K562 (cell line): ENCODE measurements around the gene AGAP1. TPM values are rescaled to one million over a fixed set of nuclear protein-coding genes. Genes with fewer than 3 reads are reported as not detected.

ENCODE experiments used
- ATAC-seq: fragments of 200-7000 bp; cut with Tn5 transposase; 3 replicates; pipeline ENCODE4 v1.9.1; 2020; ENCODE audit warnings: moderate library complexity
- BruUV-seq: library from RNA; stranded (reverse); fragments of 400-500 nt; replicated peaks from 2 replicates; lab custom pipeline; 2021; lab: Mats Ljungman, UMichigan
- CTCF ChIA-PET: fragments of 300-600 bp; formaldehyde crosslinking; extraction: SDS; loops from one replicate; lab custom pipeline; 2021; ENCODE audit warnings: low intra/inter-chr PET ratio; lab: Yijun Ruan, JAX
- POLR2A ChIA-PET: fragments of 300-600, 350-650 bp; sonication (Branson Sonifier 250); formaldehyde crosslinking; extraction: SDS; loops from one replicate; lab custom pipeline; 2021; ENCODE audit warnings: antibody characterized with exemption, inconsistent platforms; lab: Yijun Ruan, JAX
- DNase-seq, 4 experiments: peaks; one replicate each; pipeline versions ENCODE4 v3.0.0 to v3.0.0-alpha.2; 2011 to 2018; ENCODE audit warnings: low spot score in 3 of 4, mixed read lengths in 3 of 4; ENCODE audit errors: extremely low read depth in 1 of 4
- FAIRE-seq: peaks from 2 replicates; lab custom pipeline; 2011; peaks lifted over from hg19 to GRCh38; lab: Jason Lieb, UNC
- H2AFZ ChIP-seq: 2 replicates; pipeline ENCODE4 v1.6.0; 2011; ENCODE audit warnings: low read depth, low read length, control low read depth, inconsistent platforms
- H3K27ac ChIP-seq: fragments of 200-600 bp; 3 replicates; pipeline ENCODE4 v1.8.0; 2011; ENCODE audit warnings: low read depth, mild to moderate bottlenecking, control low read depth, inconsistent platforms, low read length, moderate library complexity, mixed read lengths; ENCODE audit errors: extremely low read depth
- H3K27me3 ChIP-seq, 2 experiments: fragments of 300-600 bp in 1 of 2; 2 replicates in 1 of 2; 3 replicates in 1 of 2; pipeline versions ENCODE4 v1.6.0 to v1.8.0; 2011; ENCODE audit warnings: inconsistent platforms in 2 of 2, low read length in 2 of 2, mild to moderate bottlenecking in 1 of 2, mixed read lengths in 1 of 2, moderate library complexity in 1 of 2; ENCODE audit not compliant: control insufficient read depth in 2 of 2, insufficient read depth in 2 of 2
- H3K36me3 ChIP-seq: fragments of 300-600 bp; 3 replicates; pipeline ENCODE4 v1.8.0; 2011; ENCODE audit warnings: mild to moderate bottlenecking, low read length, inconsistent platforms; ENCODE audit not compliant: control insufficient read depth, insufficient read depth
- H3K4me1 ChIP-seq, 2 experiments: fragments of 200-600 bp in 1 of 2; replicated peaks in 1 of 2; 2 replicates in 1 of 2; 3 replicates in 1 of 2; pipeline versions ENCODE4 v1.5.1 to v1.8.0; 2011; ENCODE audit warnings: inconsistent platforms in 2 of 2, low read length in 2 of 2, mild to moderate bottlenecking in 1 of 2, mixed read lengths in 1 of 2, moderate library complexity in 1 of 2; ENCODE audit not compliant: control insufficient read depth in 2 of 2, insufficient read depth in 2 of 2
- H3K4me2 ChIP-seq: 2 replicates; pipeline ENCODE4 v1.6.1; 2011; ENCODE audit warnings: low read length, control low read depth, inconsistent platforms, mixed read lengths; ENCODE audit not compliant: insufficient read depth
- H3K4me3 ChIP-seq: fragments of 200-600 bp; sonication (generic), shearing (Covaris generic); 2 replicates; pipeline ENCODE4 v1.5.1; 2016; ENCODE audit warnings: control low read depth, inconsistent platforms
- H3K79me2 ChIP-seq: fragments of 200-600 bp; 3 replicates; pipeline ENCODE4 v1.8.0; 2011; ENCODE audit warnings: low read length, inconsistent platforms; ENCODE audit not compliant: control insufficient read depth, insufficient read depth
- H3K9ac ChIP-seq, 2 experiments: 2 replicates each; pipeline versions ENCODE4 v1.6.0 to v1.6.1; 2011; ENCODE audit warnings: low read depth in 2 of 2, low read length in 2 of 2, control low read depth in 1 of 2, inconsistent platforms in 1 of 2, mild to moderate bottlenecking in 1 of 2, mixed read lengths in 1 of 2; ENCODE audit not compliant: insufficient read depth in 1 of 2
- H3K9me1 ChIP-seq: one replicate; pipeline ENCODE4 v1.6.0; 2011; ENCODE audit warnings: inconsistent platforms, mild to moderate bottlenecking, low read length, moderate library complexity; ENCODE audit not compliant: control insufficient read depth, insufficient read depth
- H3K9me3 ChIP-seq: replicated peaks from 2 replicates; pipeline ENCODE4 v1.5.1; 2011; ENCODE audit warnings: low read depth, low read length, inconsistent platforms; ENCODE audit not compliant: control insufficient read depth, insufficient read depth
- H4K20me1 ChIP-seq: replicated peaks from 2 replicates; pipeline ENCODE4 v1.6.1; 2011; ENCODE audit warnings: low read length, inconsistent platforms, mixed read lengths; ENCODE audit not compliant: control insufficient read depth, insufficient read depth
- CCNT2 ChIP-seq: IDR thresholded peaks from 2 replicates; pipeline ENCODE4 v1.6.1; 2011; ENCODE audit warnings: borderline replicate concordance, low read depth, mild to moderate bottlenecking, moderate library complexity, mixed read lengths, low read length; ENCODE audit not compliant: insufficient read length; ENCODE audit errors: extremely low read depth
- CTCF ChIP-seq, 3 experiments: IDR thresholded peaks in 2 of 3; conservative IDR thresholded peaks in 1 of 3; 2 replicates each; pipeline ENCODE4 v1.5.1; 2011 to 2012; ENCODE audit warnings: low read length in 3 of 3, mild to moderate bottlenecking in 3 of 3, control low read depth in 2 of 3, improper control_type of control experiment in 1 of 3, inconsistent platforms in 1 of 3, low read depth in 1 of 3, mixed read lengths in 1 of 3, moderate library complexity in 1 of 3; ENCODE audit not compliant: insufficient read depth in 2 of 3
- RAD21 ChIP-seq, 2 experiments: fragments of 250-450 bp in 1 of 2; fragments of 450-650 bp in 1 of 2; sonication (Bioruptor Pico) in 1 of 2; formaldehyde crosslinking in 1 of 2; IDR thresholded peaks in 1 of 2; conservative IDR thresholded peaks in 1 of 2; 2 replicates each; pipeline versions ENCODE4 v1.4.0 to v1.8.0; 2020 to 2022; ENCODE audit warnings: mild to moderate bottlenecking in 2 of 2, moderate library complexity in 1 of 2
- RUNX1 ChIP-seq: sonication (generic); IDR thresholded peaks from 2 replicates; pipeline ENCODE4 v1.6.1; 2016; ENCODE audit warnings: antibody characterized with exemption, low read depth
- WGBS: fragments of 100-300 bp; shearing (Covaris generic); methylation state at CpG from one replicate; pipeline ENCODE4 v1.1.6; 2016; ENCODE audit warnings: low coverage, mixed read lengths; ENCODE audit not compliant: insufficient coverage; ENCODE audit errors: missing lambda C conversion rate; 5-methylcytosine and 5-hydroxymethylcytosine counted together
- in situ Hi-C: fragments of 300-500 bp; cut with MboI; formaldehyde crosslinking; loops from 4 replicates; pipeline ENCODE4 v1.15.0; 2018; ENCODE audit warnings: inconsistent platforms, mixed read lengths
- intact Hi-C: fragments of 100-400 bp; cut with micrococcal nuclease; formaldehyde crosslinking; loops from 2 replicates; pipeline ENCODE4 v1.14.2; 2022
- polyA plus RNA-seq, 8 experiments: library from polyadenylated mRNA; depleted of rRNA in 4 of 8; stranded (reverse) in 5 of 8; unstranded in 3 of 8; fragments of >200 nt; fragmentation: Nextera tagmentation in 2 of 8; fragmentation: Illumina TruSeq in 1 of 8; extraction: Ambion mirVana in 2 of 8; extraction: Trizol in 1 of 8; gene quantifications; 2 replicates each; pipeline versions ENCODE4 v1.2.1 to v1.2.3, GENCODE V29; 2011 to 2014; ENCODE audit warnings: inconsistent platforms in 1 of 8, missing spikeins in 1 of 8
- total RNA-seq, 7 experiments: library from RNA; depleted of rRNA in 6 of 7; stranded (reverse); fragments of >200 nt in 6 of 7; fragmentation: Illumina TruSeq in 2 of 7; extraction: Trizol in 2 of 7; gene quantifications; 2 replicates each; pipeline versions ENCODE4 v1.2.1 to v1.2.3, GENCODE V29; 2011 to 2021; ENCODE audit warnings: low replicate concordance in 1 of 7

Gene AGAP1
- total and polyA plus RNA-seq, 9 of the 15 experiments (the other 6 are each of a cell fraction or from before 2014, with no cell fraction given) = 1.3 to 24.0 (median 10.6) TPM

GRCh38 chr2:235498541-235498940, 4.7 kb downstream of the AGAP1 start:
- Histone ChIP-seq H3K4me1 (peaks cover 44 to 46% of the 10 kb centered on the region in 2 experiments), H3K9me1 (no peaks in the 10 kb centered on the region), H3K9ac (no peak overlapping the region), H2AFZ (no peak overlapping the region), H3K4me2 (no peak overlapping the region), H3K4me3 (no peak overlapping the region), H3K79me2 (peaks cover 90% of the 10 kb centered on the region), H3K9me3 (no peaks in the 10 kb centered on the region), H3K27me3 (no peaks in the 10 kb centered on the region), H3K36me3 (peaks cover 7% of the 10 kb centered on the region; the same call in 2 of the 3 replicates), H3K27ac (no peak overlapping the region), H4K20me1 (peaks cover 66% of the 10 kb centered on the region)
- ATAC-seq = no peak
- DNase-seq = no peak
- in situ Hi-C loops = no loop called here
- intact Hi-C loops = loop anchor here (5.0 to 10.0 kb wide), 2 partner anchors 94 to 364 kb away; no protein-coding TSS in a partner anchor
- BruUV-seq = no TSS peak
- ChIA-PET POLR2A (interaction anchor here (0.7 to 2.8 kb wide), 3 partner anchors 11 to 38 kb away, joined by 3 to 7 read pairs (median 3); no protein-coding TSS in a partner anchor), CTCF (no interaction called here)
- TF ChIP-seq RUNX1 (no peak), CTCF (IDR thresholded peaks at IDR 0.05 in 2 of 3, conservative IDR thresholded peaks at IDR 0.05 in 1 of 3; ENCODE audit: insufficient read depth in 2 of 3, low read depth in 1 of 3, low read length in 3 of 3) (peak in 2 of 3 experiments; percentile 9 to 13; a peak in 1 of 6 replicates), RAD21 (CRISPR knock-in tag; conservative IDR thresholded peaks at IDR 0.05 in 1 of 2, IDR thresholded peaks at IDR 0.05 in 1 of 2) (0 out of 4 replicates have a peak, but pooled peaks of 1 of the 2 experiments have one; percentile 4), CCNT2 (no peak)
- WGBS = 72% methylated on average over 7 of the region's 9 CpGs
- no peak for FAIRE-seq
